Measurements from ENCODE around the gene CCDC91.

DNA sequence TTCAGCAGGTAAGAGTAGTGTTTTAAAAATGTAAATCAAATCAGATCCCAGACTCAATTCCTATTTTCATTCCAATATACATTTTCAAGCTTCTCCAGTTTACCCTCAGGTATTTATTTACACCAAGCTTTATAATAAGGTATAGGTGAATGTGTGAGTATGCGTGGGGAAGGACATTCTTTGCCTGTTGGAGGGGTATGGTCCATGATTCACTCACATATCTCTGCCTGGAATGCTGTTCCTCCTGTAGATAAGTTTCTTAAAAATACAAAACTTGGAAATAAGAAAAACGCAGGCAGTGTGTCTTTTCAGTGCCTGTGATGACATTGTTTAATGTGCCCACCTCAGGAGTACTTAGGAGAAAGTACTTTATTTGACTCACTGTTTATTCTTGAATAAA lies 118.6 kb downstream of the CCDC91 start:
- TF ChIP-seq, protein P1, sequence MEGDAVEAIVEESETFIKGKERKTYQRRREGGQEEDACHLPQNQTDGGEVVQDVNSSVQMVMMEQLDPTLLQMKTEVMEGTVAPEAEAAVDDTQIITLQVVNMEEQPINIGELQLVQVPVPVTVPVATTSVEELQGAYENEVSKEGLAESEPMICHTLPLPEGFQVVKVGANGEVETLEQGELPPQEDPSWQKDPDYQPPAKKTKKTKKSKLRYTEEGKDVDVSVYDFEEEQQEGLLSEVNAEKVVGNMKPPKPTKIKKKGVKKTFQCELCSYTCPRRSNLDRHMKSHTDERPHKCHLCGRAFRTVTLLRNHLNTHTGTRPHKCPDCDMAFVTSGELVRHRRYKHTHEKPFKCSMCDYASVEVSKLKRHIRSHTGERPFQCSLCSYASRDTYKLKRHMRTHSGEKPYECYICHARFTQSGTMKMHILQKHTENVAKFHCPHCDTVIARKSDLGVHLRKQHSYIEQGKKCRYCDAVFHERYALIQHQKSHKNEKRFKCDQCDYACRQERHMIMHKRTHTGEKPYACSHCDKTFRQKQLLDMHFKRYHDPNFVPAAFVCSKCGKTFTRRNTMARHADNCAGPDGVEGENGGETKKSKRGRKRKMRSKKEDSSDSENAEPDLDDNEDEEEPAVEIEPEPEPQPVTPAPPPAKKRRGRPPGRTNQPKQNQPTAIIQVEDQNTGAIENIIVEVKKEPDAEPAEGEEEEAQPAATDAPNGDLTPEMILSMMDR (IDR thresholded peaks at IDR 0.05), result no peak
- TF ChIP-seq, protein P2, sequence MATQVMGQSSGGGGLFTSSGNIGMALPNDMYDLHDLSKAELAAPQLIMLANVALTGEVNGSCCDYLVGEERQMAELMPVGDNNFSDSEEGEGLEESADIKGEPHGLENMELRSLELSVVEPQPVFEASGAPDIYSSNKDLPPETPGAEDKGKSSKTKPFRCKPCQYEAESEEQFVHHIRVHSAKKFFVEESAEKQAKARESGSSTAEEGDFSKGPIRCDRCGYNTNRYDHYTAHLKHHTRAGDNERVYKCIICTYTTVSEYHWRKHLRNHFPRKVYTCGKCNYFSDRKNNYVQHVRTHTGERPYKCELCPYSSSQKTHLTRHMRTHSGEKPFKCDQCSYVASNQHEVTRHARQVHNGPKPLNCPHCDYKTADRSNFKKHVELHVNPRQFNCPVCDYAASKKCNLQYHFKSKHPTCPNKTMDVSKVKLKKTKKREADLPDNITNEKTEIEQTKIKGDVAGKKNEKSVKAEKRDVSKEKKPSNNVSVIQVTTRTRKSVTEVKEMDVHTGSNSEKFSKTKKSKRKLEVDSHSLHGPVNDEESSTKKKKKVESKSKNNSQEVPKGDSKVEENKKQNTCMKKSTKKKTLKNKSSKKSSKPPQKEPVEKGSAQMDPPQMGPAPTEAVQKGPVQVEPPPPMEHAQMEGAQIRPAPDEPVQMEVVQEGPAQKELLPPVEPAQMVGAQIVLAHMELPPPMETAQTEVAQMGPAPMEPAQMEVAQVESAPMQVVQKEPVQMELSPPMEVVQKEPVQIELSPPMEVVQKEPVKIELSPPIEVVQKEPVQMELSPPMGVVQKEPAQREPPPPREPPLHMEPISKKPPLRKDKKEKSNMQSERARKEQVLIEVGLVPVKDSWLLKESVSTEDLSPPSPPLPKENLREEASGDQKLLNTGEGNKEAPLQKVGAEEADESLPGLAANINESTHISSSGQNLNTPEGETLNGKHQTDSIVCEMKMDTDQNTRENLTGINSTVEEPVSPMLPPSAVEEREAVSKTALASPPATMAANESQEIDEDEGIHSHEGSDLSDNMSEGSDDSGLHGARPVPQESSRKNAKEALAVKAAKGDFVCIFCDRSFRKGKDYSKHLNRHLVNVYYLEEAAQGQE (IDR thresholded peaks at IDR 0.05; ENCODE audit: insufficient read depth in 1 of 2, low read depth in 2 of 2, low read length in 1 of 2), result no peak
